OCI-LY7 (cell line): ENCODE data around the gene C6orf89. TPM values are rescaled to one million over a fixed set of nuclear protein-coding genes. Genes with fewer than 3 reads are reported as not detected.

Source experiments
- BruUV-seq: library from RNA; stranded (reverse); fragments of 400-500 nt; replicated peaks from 2 replicates; lab custom pipeline; 2021; lab: Mats Ljungman, UMichigan
- CTCF ChIA-PET: fragments of 300-600 bp; sonication (Branson Sonifier 250); formaldehyde crosslinking; loops from one replicate; lab custom pipeline; 2022; ENCODE audit warnings: antibody characterized with exemption; ENCODE audit not compliant: unreplicated experiment; lab: Charles Lee
- POLR2A ChIA-PET: fragments of 300-600 bp; sonication (Branson Sonifier 250); formaldehyde crosslinking; loops from one replicate; lab custom pipeline; 2022; ENCODE audit warnings: antibody characterized with exemption; lab: Charles Lee
- DNase-seq: peaks from one replicate; pipeline ENCODE4 v3.0.0-alpha.2; 2015; ENCODE audit warnings: low spot score
- H2AFZ ChIP-seq: fragments of 200-600 bp; sonication (generic), shearing (Covaris generic); 2 replicates; pipeline ENCODE4 v1.6.1; 2014; ENCODE audit warnings: mild to moderate bottlenecking, antibody characterized with exemption, low read length, moderate library complexity
- H3K27ac ChIP-seq: fragments of 200-600 bp; sonication (generic); 2 replicates; pipeline ENCODE4 v1.5.1; 2014; ENCODE audit warnings: mixed run types, low read depth, mild to moderate bottlenecking, moderate library complexity, low read length, inconsistent platforms; ENCODE audit not compliant: poor library complexity, severe bottlenecking
- H3K36me3 ChIP-seq: fragments of 200-600 bp; sonication (generic); 2 replicates; pipeline ENCODE4 v1.6.1; 2014; ENCODE audit warnings: mild to moderate bottlenecking, antibody characterized with exemption, low read length, moderate library complexity, mixed read lengths; ENCODE audit not compliant: insufficient read depth
- H3K4me1 ChIP-seq: fragments of 200-600 bp; sonication (generic); 2 replicates; pipeline ENCODE4 v1.5.1; 2014; ENCODE audit warnings: mild to moderate bottlenecking, low read length; ENCODE audit not compliant: insufficient read depth, poor library complexity, severe bottlenecking
- H3K4me2 ChIP-seq: fragments of 200-600 bp; sonication (generic); 2 replicates; pipeline ENCODE4 v1.6.1; 2014; ENCODE audit warnings: mild to moderate bottlenecking, low read length
- H3K4me3 ChIP-seq: fragments of 200-600 bp; sonication (generic); 2 replicates; pipeline ENCODE4 v1.5.1; 2014; ENCODE audit warnings: mild to moderate bottlenecking, low read depth, low read length; ENCODE audit not compliant: poor library complexity, severe bottlenecking
- H3K79me2 ChIP-seq: fragments of 200-600 bp; sonication (generic); 2 replicates; pipeline ENCODE4 v1.6.1; 2016; ENCODE audit warnings: low read depth, mild to moderate bottlenecking, low read length, moderate library complexity, mixed read lengths; ENCODE audit not compliant: insufficient read depth
- H3K9me2 ChIP-seq: fragments of 200-600 bp; sonication (generic); 2 replicates; pipeline ENCODE4 v1.6.1; 2016; ENCODE audit warnings: mild to moderate bottlenecking, low read length, mixed read lengths; ENCODE audit not compliant: insufficient read depth
- H3K9me3 ChIP-seq: fragments of 200-600 bp; sonication (generic); 2 replicates; pipeline ENCODE4 v1.6.1; 2014; ENCODE audit warnings: mild to moderate bottlenecking, mixed run types, low read length, mixed read lengths
- H4K20me1 ChIP-seq: fragments of 200-600 bp; sonication (generic); 2 replicates; pipeline ENCODE4 v1.6.1; 2014; ENCODE audit warnings: mild to moderate bottlenecking, antibody characterized with exemption, low read length, moderate library complexity, mixed read lengths; ENCODE audit not compliant: insufficient read depth
- EZH2phosphoT487 ChIP-seq: fragments of 200-600 bp; sonication (generic); IDR thresholded peaks from 2 replicates; pipeline ENCODE4 v1.6.1; 2018; ENCODE audit warnings: low read depth, borderline replicate concordance, mild to moderate bottlenecking, mixed run types, antibody characterized with exemption, low read length, moderate library complexity, mixed read lengths
- intact Hi-C: fragments of 100-400 bp; cut with micrococcal nuclease; formaldehyde crosslinking; loops from one replicate; pipeline ENCODE4 v1.10.0; 2022; ENCODE audit not compliant: unreplicated experiment
- total RNA-seq, 2 experiments: library from RNA; depleted of rRNA in 1 of 2; stranded (reverse); fragments of >200 nt in 1 of 2; shearing (Covaris generic) in 1 of 2; gene quantifications; 2 replicates each; pipeline ENCODE4 v1.2.3, GENCODE V29; 2014 to 2022
- TF ChIP-seq, protein P1 (sequence below): fragments of 200-600 bp; sonication (generic); conservative IDR thresholded peaks from 2 replicates; pipeline ENCODE4 v1.5.1; 2014; ENCODE audit warnings: mild to moderate bottlenecking, antibody characterized with exemption, low read length, moderate library complexity, mixed read lengths

The C6orf89 gene
- total RNA-seq, 2 experiments from 2014 or later: 20.1 to 25.7 TPM

DNA sequence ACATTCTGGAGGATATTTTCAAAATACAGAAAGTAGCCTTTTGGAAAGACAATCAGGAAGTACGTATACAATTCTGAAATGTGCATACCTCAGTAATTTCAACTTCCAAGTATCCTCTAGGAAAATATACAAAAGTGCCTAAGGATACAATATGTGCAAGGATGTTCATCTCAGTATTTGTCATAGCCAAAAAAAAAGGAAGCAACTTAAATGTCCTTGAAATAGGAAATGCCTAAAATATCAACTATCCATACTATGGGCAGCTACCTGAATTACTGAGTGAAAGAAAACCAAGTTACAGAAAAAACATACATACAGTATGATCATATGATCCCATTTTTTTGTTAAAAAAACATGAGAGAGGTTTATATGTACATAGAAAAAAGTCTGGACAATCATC, 12.6 kb upstream of the C6orf89 start:
- H3K9me3 ChIP-seq: no peaks in the 10 kb centered on the region
- peaks cover 44% of the 10 kb centered on the region for H3K36me3 ChIP-seq
- H3K4me1 ChIP-seq: peaks cover 24% of the 10 kb centered on the region
- ChIA-PET POLR2A (interaction anchor here (0.7 to 4.8 kb wide), 8 partner anchors 10 to 133 kb away, joined by 3 to 50 read pairs (median 4); partner anchors contain the start of genes C6orf89 and FGD2), CTCF (interaction anchor here (0.6 to 3.4 kb wide), 4 partner anchors 12 to 145 kb away, joined by 3 to 20 read pairs (median 4); partner anchors contain the start of gene C6orf89)
- H3K27ac ChIP-seq: no peak overlapping the region
- H4K20me1 ChIP-seq: no peaks in the 10 kb centered on the region; the same call in 1 of the 2 replicates
- peak overlapping the region; percentile 80 for H3K4me2 ChIP-seq
- TF ChIP-seq, protein P1, sequence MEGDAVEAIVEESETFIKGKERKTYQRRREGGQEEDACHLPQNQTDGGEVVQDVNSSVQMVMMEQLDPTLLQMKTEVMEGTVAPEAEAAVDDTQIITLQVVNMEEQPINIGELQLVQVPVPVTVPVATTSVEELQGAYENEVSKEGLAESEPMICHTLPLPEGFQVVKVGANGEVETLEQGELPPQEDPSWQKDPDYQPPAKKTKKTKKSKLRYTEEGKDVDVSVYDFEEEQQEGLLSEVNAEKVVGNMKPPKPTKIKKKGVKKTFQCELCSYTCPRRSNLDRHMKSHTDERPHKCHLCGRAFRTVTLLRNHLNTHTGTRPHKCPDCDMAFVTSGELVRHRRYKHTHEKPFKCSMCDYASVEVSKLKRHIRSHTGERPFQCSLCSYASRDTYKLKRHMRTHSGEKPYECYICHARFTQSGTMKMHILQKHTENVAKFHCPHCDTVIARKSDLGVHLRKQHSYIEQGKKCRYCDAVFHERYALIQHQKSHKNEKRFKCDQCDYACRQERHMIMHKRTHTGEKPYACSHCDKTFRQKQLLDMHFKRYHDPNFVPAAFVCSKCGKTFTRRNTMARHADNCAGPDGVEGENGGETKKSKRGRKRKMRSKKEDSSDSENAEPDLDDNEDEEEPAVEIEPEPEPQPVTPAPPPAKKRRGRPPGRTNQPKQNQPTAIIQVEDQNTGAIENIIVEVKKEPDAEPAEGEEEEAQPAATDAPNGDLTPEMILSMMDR: no peak
- no peak for TF ChIP-seq EZH2phosphoT487
- no TSS peak for BruUV-seq
- no peaks in the 10 kb centered on the region for H3K9me2 ChIP-seq
- H2AFZ ChIP-seq: no peak overlapping the region; the same call in 1 of the 2 replicates
- H3K79me2 ChIP-seq: peaks cover 49% of the 10 kb centered on the region
- no peak for DNase-seq
- peak overlapping the region; percentile 88 for H3K4me3 ChIP-seq
- intact Hi-C loops: no loop called here

GRCh38 chr6:36873612-36874442, 11.9 kb upstream of the C6orf89 start:
- intact Hi-C loops: loop anchor here (1.0 kb wide), 1 partner anchor 132 kb away; no protein-coding TSS in a partner anchor
- peak; percentile 59 for DNase-seq
- Histone ChIP-seq H2AFZ (peak overlapping the region; percentile 96; the same call in 1 of the 2 replicates), H3K9me2 (no peaks in the 10 kb centered on the region), H3K4me2 (peak overlapping the region; percentile 80), H3K79me2 (peaks cover 41% of the 10 kb centered on the region), H3K4me3 (peak overlapping the region; percentile 88), H3K27ac (peak overlapping the region; percentile 68), H4K20me1 (no peaks in the 10 kb centered on the region; the same call in 1 of the 2 replicates), H3K9me3 (no peaks in the 10 kb centered on the region), H3K36me3 (peaks cover 38% of the 10 kb centered on the region), H3K4me1 (peaks cover 24% of the 10 kb centered on the region)
- CTCF ChIA-PET: interaction anchor here (1.5 to 3.4 kb wide), 3 partner anchors 11 to 144 kb away, joined by 4 to 20 read pairs (median 5); partner anchors contain the start of gene C6orf89
- TF ChIP-seq EZH2phosphoT487: no peak
- TF ChIP-seq, protein P1: peak; percentile 46; the same call in 1 of the 2 replicates
- BruUV-seq: TSS peak; percentile 74
- POLR2A ChIA-PET: interaction anchor here (0.5 to 4.8 kb wide), 16 partner anchors 8 to 915 kb away, joined by 3 to 50 read pairs (median 4); partner anchors contain the start of genes C6orf89 and FGD2
